ENCODE measurements around the gene SURF1. TPM values are rescaled to one million over a fixed set of nuclear protein-coding genes. Genes with fewer than 3 reads are reported as not detected.
A peak's percentile ranks its signal among the peaks of the same experiment; 100 is the strongest.

Gene SURF1
- total and polyA plus RNA-seq, 9 of the 15 experiments (the other 6 are each of a cell fraction or from before 2014, with no cell fraction given) = 16.1 to 31.3 (median 20.9) TPM

- TF ChIP-seq, protein P1, sequence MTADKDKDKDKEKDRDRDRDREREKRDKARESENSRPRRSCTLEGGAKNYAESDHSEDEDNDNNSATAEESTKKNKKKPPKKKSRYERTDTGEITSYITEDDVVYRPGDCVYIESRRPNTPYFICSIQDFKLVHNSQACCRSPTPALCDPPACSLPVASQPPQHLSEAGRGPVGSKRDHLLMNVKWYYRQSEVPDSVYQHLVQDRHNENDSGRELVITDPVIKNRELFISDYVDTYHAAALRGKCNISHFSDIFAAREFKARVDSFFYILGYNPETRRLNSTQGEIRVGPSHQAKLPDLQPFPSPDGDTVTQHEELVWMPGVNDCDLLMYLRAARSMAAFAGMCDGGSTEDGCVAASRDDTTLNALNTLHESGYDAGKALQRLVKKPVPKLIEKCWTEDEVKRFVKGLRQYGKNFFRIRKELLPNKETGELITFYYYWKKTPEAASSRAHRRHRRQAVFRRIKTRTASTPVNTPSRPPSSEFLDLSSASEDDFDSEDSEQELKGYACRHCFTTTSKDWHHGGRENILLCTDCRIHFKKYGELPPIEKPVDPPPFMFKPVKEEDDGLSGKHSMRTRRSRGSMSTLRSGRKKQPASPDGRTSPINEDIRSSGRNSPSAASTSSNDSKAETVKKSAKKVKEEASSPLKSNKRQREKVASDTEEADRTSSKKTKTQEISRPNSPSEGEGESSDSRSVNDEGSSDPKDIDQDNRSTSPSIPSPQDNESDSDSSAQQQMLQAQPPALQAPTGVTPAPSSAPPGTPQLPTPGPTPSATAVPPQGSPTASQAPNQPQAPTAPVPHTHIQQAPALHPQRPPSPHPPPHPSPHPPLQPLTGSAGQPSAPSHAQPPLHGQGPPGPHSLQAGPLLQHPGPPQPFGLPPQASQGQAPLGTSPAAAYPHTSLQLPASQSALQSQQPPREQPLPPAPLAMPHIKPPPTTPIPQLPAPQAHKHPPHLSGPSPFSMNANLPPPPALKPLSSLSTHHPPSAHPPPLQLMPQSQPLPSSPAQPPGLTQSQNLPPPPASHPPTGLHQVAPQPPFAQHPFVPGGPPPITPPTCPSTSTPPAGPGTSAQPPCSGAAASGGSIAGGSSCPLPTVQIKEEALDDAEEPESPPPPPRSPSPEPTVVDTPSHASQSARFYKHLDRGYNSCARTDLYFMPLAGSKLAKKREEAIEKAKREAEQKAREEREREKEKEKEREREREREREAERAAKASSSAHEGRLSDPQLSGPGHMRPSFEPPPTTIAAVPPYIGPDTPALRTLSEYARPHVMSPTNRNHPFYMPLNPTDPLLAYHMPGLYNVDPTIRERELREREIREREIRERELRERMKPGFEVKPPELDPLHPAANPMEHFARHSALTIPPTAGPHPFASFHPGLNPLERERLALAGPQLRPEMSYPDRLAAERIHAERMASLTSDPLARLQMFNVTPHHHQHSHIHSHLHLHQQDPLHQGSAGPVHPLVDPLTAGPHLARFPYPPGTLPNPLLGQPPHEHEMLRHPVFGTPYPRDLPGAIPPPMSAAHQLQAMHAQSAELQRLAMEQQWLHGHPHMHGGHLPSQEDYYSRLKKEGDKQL (CRISPR knock-in tag; IDR thresholded peaks at IDR 0.05; ENCODE audit: borderline replicate concordance) = no peak
- TF ChIP-seq NR2F6 (CRISPR knock-in tag; IDR thresholded peaks at IDR 0.05) (no peak), ZBTB1 (CRISPR knock-in tag; IDR thresholded peaks at IDR 0.05; ENCODE audit: borderline replicate concordance, low read depth) (peak; percentile 93), SMAD4 (CRISPR knock-in tag; conservative IDR thresholded peaks at IDR 0.05) (peak; percentile 10; the same call in 1 of the 2 replicates), TOE1 (IDR thresholded peaks at IDR 0.05; ENCODE audit: borderline replicate concordance) (peak; percentile 78; the same call in 1 of the 2 replicates), TOE1 (CRISPR knock-in tag; IDR thresholded peaks at IDR 0.05; ENCODE audit: borderline replicate concordance, low read depth) (no peak), SIN3B (IDR thresholded peaks at IDR 0.05; ENCODE audit: low read depth) (peak; percentile 76; the same call in 1 of the 2 replicates), ZBTB2 (IDR thresholded peaks at IDR 0.05) (no peak), THRAP3 (IDR thresholded peaks at IDR 0.05; ENCODE audit: borderline replicate concordance) (0 out of 2 replicates have a peak, but pooled peaks have one; percentile 34), ZBTB40 (IDR thresholded peaks at IDR 0.05) (0 out of 2 replicates have a peak, but pooled peaks have one; percentile 44), ZBTB40 (CRISPR knock-in tag; IDR thresholded peaks at IDR 0.05) (no peak)
Observed at GRCh38 chr9:133347985-133348717, 8.1 kb downstream of the SURF1 start, which contains the start of the genes MED22 and RPL7A (continued).
